AG08396 (cell line): Measurements from ENCODE around the gene SPTY2D1.
"Not testable (repeated sequence)": the region's sequence is repeated elsewhere in the genome, so short reads cannot be mapped to it uniquely, and the experiment has no call there.

Experiments used
- DNase-seq: peaks from one replicate; pipeline ENCODE4 v3.0.0; 2012; ENCODE audit warnings: low spot score, mixed read lengths

The SPTY2D1 gene, protein sequence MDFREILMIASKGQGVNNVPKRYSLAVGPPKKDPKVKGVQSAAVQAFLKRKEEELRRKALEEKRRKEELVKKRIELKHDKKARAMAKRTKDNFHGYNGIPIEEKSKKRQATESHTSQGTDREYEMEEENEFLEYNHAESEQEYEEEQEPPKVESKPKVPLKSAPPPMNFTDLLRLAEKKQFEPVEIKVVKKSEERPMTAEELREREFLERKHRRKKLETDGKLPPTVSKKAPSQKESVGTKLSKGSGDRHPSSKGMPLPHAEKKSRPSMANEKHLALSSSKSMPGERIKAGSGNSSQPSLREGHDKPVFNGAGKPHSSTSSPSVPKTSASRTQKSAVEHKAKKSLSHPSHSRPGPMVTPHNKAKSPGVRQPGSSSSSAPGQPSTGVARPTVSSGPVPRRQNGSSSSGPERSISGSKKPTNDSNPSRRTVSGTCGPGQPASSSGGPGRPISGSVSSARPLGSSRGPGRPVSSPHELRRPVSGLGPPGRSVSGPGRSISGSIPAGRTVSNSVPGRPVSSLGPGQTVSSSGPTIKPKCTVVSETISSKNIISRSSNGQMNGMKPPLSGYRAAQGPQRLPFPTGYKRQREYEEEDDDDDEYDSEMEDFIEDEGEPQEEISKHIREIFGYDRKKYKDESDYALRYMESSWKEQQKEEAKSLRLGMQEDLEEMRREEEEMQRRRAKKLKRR

GRCh38 chr11:18634140-18635032 lies at the start of gene SPTY2D1:
SPTY2D1 (minus strand) TSS chr11:18634342; CDS start chr11:18634257, 85 bp downstream.
- peak; percentile 92 for DNase-seq

DNA sequence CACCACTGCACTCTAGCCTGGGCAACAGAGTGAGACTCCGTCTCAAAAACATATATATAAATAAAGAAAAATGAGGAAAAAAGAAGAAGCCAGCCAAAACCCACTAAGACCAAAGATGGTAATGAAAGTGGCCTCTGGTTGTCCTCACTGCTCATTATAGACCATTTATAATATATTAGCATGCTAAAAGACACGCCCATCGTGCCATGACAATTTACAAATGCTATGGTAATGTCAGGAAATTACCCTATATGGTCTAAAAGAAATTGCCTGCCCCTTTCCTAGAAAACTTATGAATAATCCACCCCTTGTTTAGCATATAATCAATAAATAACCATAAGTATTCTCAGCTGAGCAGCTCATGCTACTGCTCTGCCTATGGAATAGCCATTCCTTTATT lies 48.3 kb upstream of the SPTY2D1 start:
- DNase-seq: no peak

DNA sequence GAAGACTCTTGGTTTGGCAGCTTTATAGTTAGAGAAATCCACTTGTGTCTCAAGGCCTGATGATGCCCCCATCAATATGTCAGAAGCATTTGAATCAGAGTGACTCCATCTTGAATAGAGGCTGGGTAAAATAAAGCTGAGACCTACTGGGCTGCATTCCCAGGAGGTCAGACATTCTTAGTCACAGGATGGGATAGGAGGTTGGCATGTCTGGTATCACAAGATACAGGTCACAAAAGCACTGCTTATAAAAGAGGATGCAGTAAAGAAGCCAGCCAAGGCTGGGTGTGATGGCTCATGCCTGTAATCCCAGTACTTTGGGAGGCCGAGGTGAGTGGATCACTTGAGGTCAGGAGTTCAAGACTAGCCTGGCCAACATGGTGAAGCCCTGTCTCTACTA lies 47.8 kb upstream of the SPTY2D1 start:
- DNase-seq: not testable (repeated sequence)

- no peak for DNase-seq
Observed at GRCh38 chr11:18677560-18677959, 43.4 kb upstream of the SPTY2D1 start.

DNA sequence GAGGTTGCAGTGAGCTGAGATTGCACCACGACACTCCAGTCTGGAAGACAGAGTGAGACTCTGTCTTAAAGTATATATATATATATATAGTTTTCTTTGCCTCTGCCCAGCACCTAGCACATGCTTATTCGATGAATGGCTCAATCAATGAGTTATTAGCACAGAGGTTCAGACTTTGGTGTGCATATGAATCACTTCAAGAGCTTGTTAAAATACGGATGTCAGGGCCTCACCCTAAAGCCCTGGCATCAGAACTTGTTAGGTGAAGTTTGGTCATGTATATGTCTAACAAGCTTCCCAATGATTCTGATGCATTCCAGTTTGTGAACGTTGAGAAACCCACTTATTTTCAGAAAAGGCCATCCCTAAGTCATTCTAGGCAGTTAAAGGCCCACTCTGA lies 42.7 kb upstream of the SPTY2D1 start:
- DNase-seq: no peak

DNA sequence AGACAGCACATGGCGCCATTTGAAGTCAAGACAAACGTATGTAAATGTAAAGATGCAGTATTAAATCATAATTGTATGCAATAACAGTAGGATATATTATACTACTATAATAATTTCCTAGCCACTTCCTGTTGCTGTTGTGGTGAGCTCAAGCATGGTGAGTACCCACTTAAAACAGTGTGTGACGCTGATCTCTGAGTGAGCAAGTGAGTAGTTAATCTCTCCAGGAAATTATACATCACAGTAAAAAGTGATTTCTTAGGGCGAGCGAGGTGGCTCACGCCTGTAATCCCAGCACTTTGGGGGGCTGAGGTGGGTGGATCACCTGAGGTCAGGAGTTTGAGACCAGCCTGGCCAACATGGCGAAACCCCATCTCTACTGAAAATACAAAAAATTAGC lies 38.1 kb upstream of the SPTY2D1 start:
- DNase-seq: not testable (repeated sequence)

DNA sequence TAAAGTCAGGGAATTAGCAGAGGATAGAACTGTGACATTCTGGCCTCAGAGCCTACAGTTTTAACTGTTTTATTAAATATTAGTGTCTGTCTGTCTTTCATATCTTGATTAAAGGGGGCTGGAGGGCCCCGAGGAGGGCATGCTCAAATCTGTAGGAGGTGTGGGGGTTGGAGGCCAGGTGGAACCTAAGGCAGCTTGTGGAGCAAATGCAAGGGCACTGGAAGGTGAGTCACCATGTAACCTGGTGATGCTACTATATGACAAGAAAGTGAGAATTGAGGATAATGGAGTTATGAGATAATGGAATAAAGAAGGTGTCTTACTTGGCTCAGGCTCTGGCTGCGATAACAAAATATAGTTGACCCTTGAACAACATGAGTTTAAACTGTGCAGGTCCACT lies 37.1 kb upstream of the SPTY2D1 start:
- DNase-seq: no peak

GRCh38 chr11:18669711-18670110 lies 35.6 kb upstream of the SPTY2D1 start:
- no peak for DNase-seq

GRCh38 chr11:18669219-18669596 lies 35.1 kb upstream of the SPTY2D1 start:
- no peak for DNase-seq

DNA sequence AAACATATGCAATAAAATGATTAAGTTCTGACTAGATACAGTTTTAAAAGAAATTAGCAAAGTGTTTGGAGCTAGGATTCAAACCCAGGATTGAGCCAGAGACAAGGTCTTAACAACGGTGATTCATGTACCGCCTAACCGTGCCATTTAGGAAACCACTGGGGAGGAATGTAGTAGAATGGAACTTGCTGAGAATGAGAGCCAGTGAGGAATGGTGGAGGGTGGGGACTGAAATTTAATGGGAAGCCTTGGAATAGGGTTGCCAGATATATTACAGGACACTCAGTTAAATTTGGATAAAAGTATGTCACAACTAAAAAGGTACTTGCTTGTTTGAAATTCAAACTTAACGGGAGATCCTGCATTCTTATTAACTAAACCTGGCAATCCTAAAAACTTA lies 34.0 kb upstream of the SPTY2D1 start:
- no peak for DNase-seq

- not testable (repeated sequence) for DNase-seq
Observed at GRCh38 chr11:18665353-18665872, 31.3 kb upstream of the SPTY2D1 start.

- no peak for DNase-seq
Observed at GRCh38 chr11:18657673-18658072, 23.5 kb upstream of the SPTY2D1 start.

GRCh38 chr11:18650859-18651557 lies 16.9 kb upstream of the SPTY2D1 start:
- peak; percentile 58 for DNase-seq

DNA sequence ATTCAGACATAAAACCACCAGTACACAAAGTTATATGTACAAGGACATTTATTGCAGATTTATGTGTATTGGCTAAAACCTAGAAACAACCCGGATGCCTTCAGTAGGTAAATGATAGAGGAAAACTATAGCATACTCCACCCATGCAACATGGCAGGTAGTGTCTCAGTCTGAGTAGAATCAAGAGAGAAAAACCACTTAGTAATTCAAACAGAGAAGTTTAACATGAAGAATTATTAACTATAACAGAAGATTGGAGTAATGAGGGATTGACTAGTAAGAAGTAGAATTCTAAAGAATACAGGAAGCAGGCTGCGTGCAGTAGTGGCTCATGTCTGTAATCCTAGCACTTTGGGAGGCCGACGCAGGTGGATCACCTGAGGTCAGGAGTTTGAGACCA lies 16.2 kb upstream of the SPTY2D1 start:
- DNase-seq: no peak

- not testable (repeated sequence) for DNase-seq
Observed at GRCh38 chr11:18643034-18643433, 8.9 kb upstream of the SPTY2D1 start.

GRCh38 chr11:18641677-18642076 lies 7.5 kb upstream of the SPTY2D1 start:
- DNase-seq: no peak

GRCh38 chr11:18633256-18634139 lies 644 bp downstream of the SPTY2D1 start:
- no peak for DNase-seq

- DNase-seq: no peak
Observed at GRCh38 chr11:18632841-18633240, 1.3 kb downstream of the SPTY2D1 start.

DNA sequence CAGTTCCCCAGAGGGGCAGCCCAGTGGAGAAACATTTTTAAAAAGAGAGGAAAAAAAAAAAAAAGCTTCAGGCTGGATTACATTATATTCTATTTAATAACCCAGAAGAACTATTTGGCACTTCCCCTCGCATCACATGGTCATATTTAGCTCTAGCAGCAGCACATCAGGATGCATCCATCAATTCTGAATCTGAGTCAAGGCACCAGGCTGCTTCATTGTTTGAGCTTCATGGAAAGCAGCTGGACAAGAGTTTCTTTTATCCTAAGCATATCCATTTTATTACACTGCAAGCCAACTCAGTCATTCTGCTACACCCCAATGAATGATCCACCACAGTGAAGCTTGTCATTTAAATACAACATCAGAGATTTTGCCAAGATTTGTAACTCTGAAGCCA lies 10.0 kb downstream of the SPTY2D1 start:
- no peak for DNase-seq

DNA sequence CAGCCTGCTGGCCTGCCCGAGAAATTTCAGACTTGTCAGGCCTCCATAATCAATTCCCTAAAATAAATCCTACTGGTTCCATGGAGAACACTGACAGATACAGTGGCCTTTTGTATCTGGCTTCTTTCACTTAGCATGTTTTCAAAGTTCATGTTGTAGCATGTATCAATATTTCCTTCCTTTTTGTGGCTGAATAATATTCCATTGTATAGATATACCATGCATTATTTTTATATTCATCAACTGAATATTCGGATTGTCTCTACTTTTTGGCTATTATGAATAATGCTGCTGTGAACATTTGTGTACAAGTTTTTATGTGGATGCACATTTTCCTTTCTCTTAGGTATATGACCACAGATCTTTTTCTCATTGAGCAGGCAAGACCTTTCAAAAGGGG lies 10.4 kb downstream of the SPTY2D1 start:
- no peak for DNase-seq
